T1000 (cell line): ENCODE data around the gene ABHD11.
"Not testable (repeated sequence)": the region's sequence is repeated elsewhere in the genome, so short reads cannot be mapped to it uniquely, and the experiment has no call there.

Experiments
- DNase-seq: peaks from one replicate; lab custom pipeline; 2025; ENCODE audit warnings: mixed read lengths; lab: John Stamatoyannopoulos, UW

The ABHD11 gene

DNA sequence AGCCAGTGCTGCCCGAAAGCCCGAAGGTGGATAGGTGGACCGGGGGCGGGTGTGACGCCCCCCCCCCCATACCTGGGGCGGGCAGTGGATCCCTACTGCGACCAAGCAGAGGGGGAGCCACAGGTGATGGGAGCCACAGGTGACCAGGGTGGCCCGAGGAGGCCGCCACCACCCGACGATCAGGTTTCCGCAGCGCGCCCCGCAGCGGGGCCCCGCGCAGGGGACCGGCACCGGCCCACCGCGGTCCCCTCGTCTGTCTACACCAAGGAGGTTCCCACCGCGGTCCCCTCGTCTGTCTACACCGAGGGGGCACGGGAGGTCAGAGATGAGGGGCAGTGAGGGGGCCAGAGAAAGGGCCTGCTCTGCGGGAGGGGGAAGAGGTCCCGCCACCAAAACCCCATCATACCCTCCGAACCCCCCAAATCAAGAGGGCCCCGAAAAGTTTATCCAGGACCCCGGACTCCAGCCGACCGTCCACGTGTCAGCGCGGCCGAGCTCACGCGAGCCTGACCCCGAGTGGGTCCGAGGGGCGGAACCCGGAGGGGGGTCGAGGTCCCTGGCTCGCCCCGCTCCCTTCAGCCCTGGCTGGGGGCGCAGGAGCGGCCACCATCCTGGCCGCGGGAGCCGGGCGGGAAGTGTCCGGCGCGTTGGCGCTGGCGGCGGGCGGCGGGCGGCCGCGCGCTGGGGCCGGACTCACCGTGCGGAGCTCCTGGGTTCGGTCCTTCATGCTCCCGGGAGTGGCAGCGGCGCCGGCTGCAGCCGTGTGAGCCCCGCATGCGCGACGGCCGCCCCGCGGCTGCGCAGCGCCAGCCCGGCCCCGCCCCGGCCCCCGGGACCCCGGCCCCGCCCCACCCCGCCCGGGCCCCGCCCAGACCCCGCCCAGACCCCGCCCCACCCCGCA lies 19.4 kb downstream of the ABHD11 start, which contains the start of gene STX1A:
TSS of gene STX1A (minus strand) at position 765 of the 901 bp plus-strand sequence. CDS start at position 727, 38 bp downstream.
- DNase-seq, result peak; percentile 51

GRCh38 chr7:73718438-73718881 lies 20.1 kb downstream of the ABHD11 start:
- DNase-seq, result no peak

- peak; percentile 69 for DNase-seq
These were observed 20.6 kb downstream of the ABHD11 start for GRCh38 chr7:73717991-73718405.

GRCh38 chr7:73717025-73717807 lies 21.4 kb downstream of the ABHD11 start:
- DNase-seq, result no peak

DNA sequence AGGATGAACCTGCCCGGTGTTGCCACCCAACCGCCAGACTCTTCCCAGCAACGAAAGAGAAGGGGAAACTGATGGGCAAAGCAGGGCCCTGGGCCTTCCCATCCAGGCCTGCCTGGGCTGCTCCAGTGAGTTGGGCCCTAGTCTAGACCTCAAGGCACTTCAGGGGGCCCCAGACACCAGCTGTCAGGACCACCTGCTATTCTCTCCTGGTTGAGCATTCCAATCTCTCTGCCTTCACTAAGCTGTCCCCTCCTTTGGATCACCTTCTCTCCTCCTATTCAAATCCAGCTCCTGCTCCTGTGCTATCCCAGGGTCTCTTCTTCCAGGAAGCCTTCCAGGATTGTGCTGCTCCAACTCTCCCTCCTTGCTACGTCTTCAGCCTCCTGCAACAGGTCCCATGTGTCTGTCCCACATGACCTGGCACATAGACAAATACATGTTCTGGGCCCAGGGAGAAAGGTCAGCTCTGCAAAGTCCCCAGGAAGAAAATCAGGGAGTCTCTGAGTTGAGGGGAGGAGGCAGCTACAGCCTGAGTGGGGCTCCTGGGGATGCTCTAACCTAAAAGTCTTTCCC lies 22.2 kb downstream of the ABHD11 start:
- no peak for DNase-seq

- peak; percentile 86 for DNase-seq
These were observed 22.8 kb downstream of the ABHD11 start for GRCh38 chr7:73715648-73716317.

- DNase-seq, result not testable (repeated sequence)
These were observed 25.3 kb downstream of the ABHD11 start for GRCh38 chr7:73713319-73713718.

GRCh38 chr7:73712773-73713172 lies 25.8 kb downstream of the ABHD11 start:
- DNase-seq, result no peak

DNA sequence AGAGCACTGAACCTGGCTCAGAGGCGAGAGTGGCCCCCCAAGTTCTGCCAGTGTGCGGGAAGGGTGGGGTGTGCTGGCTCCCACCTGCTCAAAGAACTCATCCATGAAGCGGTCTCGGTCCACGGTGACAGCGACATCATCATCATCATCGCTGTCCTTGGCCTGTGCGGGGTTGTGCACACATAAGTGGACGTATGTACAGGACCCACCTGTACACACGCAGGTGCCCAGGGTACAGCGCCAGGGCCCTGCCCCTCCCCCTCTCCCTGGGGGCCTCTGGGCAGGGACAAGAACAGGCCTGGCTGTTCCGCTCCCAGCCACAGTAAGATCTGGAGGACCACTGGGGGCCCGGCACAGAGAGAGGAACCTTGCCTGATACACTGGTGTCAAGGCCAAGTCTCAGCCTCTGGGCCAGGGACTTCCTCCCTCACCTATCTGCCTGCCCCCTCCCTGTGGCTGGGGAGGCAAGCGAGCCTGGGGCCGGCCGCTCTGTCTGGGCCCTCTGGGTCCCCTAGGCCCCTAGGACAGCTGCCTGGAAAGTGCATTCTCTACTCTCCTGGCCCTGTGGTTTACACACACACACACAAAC lies 29.5 kb downstream of the ABHD11 start:
- no peak for DNase-seq

GRCh38 chr7:73707045-73707631 lies 31.5 kb downstream of the ABHD11 start:
- peak; percentile 81 for DNase-seq

DNA sequence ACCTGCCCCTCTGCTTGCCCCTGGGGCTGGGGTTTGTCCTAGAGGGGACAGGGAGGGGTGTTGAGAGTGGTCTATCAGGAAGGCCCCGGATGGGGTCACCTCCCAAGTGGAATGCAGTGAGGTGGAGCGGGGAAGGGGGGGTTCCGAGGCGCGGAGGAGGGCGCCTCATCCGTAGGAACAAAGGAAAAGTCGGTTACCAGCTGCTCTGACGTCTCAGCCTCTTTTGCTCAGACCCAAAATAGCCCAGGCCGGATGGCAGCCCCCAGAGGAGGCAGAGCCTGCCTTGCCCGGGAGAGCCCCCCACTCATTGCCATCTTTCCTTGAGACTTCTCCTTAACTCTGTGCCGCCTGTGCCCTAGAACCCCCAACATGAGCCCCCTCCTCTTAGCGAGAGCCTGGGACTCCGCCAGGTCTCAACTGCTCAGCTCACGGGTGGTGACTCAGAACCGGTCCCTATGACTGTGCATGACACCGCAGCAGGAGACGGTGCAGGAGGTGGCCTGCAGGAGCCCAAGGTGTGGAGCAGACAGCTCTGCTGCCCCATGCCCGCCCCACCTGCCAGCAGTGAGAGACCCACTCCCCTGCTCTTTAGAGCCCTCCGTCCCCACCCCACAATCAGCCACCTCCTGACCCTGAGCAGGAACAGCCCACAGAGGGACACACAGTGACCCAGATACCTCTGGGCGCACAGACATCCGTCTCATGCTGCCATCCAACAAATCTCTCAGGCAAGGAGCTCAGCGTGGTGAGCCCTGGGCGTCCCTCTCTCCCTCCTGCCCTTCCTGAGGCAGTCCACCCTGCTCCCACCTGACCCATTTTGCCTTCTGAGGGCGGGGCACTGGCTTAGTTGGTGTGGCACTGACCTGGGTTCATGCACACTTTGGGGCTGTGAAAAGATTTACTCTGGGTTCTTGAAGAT lies 32.2 kb downstream of the ABHD11 start:
- no peak for DNase-seq

- DNase-seq, result no peak
These were observed 33.1 kb downstream of the ABHD11 start for GRCh38 chr7:73705551-73705920.

- DNase-seq, result peak; percentile 84
These were observed 33.7 kb downstream of the ABHD11 start for GRCh38 chr7:73704640-73705550.

DNA sequence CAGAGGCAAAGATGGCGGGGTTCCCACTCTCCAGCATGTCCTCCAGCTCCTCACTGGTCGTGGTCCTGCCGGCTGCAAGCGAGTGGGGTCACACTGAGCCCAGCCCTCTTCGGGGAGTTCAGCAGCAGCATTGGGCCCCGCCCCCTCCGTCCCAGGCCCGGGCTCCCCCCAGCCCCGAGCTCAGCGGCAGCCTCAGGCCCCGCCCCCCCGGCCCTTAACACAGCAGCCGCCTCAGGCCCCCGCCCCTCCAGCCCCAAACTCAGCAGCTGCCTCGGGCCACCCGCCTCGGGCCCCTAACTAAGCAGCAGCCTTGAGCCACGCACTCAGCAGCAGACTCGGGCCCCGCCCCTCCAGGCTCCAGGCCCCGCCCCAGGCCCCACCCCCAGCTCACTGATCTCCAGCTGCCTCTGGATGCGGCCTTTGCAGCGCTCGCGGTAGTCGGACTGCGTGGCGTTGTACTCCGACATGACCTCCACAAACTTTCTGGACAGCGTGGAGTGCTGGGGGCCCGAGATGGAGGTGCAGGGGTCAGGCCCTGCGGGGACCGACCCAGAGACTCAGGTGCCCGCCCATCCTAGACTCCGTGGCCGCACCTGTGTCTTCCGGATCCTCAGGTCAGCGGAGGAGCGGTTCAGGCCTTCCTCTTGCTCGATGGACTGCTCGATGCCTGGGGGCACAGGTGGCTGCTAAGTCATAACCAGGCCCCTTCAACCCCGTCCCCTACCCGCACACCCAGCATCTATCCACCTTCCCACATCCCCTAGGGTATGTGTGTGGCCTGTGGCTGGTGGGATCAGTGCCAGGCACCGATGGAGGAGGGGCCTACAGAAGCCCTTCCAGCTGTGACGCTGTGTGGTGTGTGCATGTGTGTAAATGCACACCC lies 34.6 kb downstream of the ABHD11 start:
- peak; percentile 37 for DNase-seq

GRCh38 chr7:73703225-73703624 lies 35.4 kb downstream of the ABHD11 start:
- DNase-seq, result no peak

GRCh38 chr7:73702665-73703064 lies 35.9 kb downstream of the ABHD11 start:
- DNase-seq, result no peak

GRCh38 chr7:73702226-73702625 lies 36.4 kb downstream of the ABHD11 start:
- DNase-seq, result no peak
